Adrenal gland (tissue), 5 donors: Measurements from ENCODE around the gene ARSJ.

Experiments used
- CTCF ChIP-seq, 6 experiments: fragments of 450-650 bp in 4 of 6; fragments of 200-600 bp in 2 of 6; sonication (generic) in 1 of 6; IDR thresholded peaks; 1 replicate in 5 of 6; 2 replicates in 1 of 6; pipeline versions ENCODE4 v1.5.1 to v1.8.0; 2016 to 2021; ENCODE audit warnings: antibody characterized with exemption in 6 of 6, mild to moderate bottlenecking in 2 of 6, moderate library complexity in 1 of 6
- POLR2A ChIP-seq, 2 donors: fragments of 450-650 bp; IDR thresholded peaks; one replicate each; pipeline ENCODE4 v1.6.1; 2017; ENCODE audit warnings: antibody characterized with exemption in 2 of 2, mild to moderate bottlenecking in 2 of 2, moderate library complexity in 1 of 2
- donor health status: DM: no; HTN: no; CAD: no.

- TF ChIP-seq CTCF (IDR thresholded peaks at IDR 0.05) = no peak
- TF ChIP-seq POLR2A (IDR thresholded peaks at IDR 0.05) = no peak
These were observed 1.3 kb downstream of the ARSJ start for GRCh38 chr4:113978105-113978504.
